Measurements from ENCODE around the gene ANAPC4. TPM values are rescaled to one million over a fixed set of nuclear protein-coding genes. Genes with fewer than 3 reads are reported as not detected.

Gene ANAPC4
- total RNA-seq, 1 donor from 2014 or later: 29.1 TPM

- H3K9me3 Mint-ChIP-seq: no peaks in the 10 kb centered on the region
- no peak for TF ChIP-seq CTCF (conservative IDR thresholded peaks at IDR 0.05)
- H3K27me3 Mint-ChIP-seq: no peaks in the 10 kb centered on the region
- peaks cover 10% of the 10 kb centered on the region for H3K36me3 Mint-ChIP-seq
- H3K4me1 Mint-ChIP-seq (ENCODE audit: unreplicated experiment): peaks cover 5% of the 10 kb centered on the region
- H3K4me3 Mint-ChIP-seq: no peak overlapping the region
- H3K27ac Mint-ChIP-seq: no peak overlapping the region
- no peak for DNase-seq (ENCODE audit: extremely low spot score, unreplicated experiment)
Measured at GRCh38 chr4:25379591-25379990, 2.5 kb downstream of the ANAPC4 start.

- H3K36me3 Mint-ChIP-seq: peaks cover 12% of the 10 kb centered on the region
- no peak for DNase-seq (ENCODE audit: extremely low spot score, unreplicated experiment)
Measured at GRCh38 chr4:25383647-25384046, 6.6 kb downstream of the ANAPC4 start.

GRCh38 chr4:25386926-25387325 is 9.9 kb downstream of the ANAPC4 start:
- Mint-ChIP-seq H3K36me3 (peaks cover 18% of the 10 kb centered on the region), H3K4me3 (no peak overlapping the region), H3K27me3 (no peaks in the 10 kb centered on the region), H3K9me3 (no peaks in the 10 kb centered on the region), H3K27ac (no peak overlapping the region), H3K4me1 (ENCODE audit: unreplicated experiment) (no peaks in the 10 kb centered on the region)
- DNase-seq (ENCODE audit: extremely low spot score, unreplicated experiment): no peak
- no peak for TF ChIP-seq CTCF (conservative IDR thresholded peaks at IDR 0.05)

More at GRCh38 chr4:25383647-25384046, 6.6 kb downstream of the ANAPC4 start:
- Mint-ChIP-seq H3K27me3 (no peaks in the 10 kb centered on the region), H3K4me1 (ENCODE audit: unreplicated experiment) (no peaks in the 10 kb centered on the region), H3K27ac (no peak overlapping the region), H3K9me3 (no peaks in the 10 kb centered on the region), H3K4me3 (no peak overlapping the region)
- no peak for TF ChIP-seq CTCF (conservative IDR thresholded peaks at IDR 0.05)

GRCh38 chr4:25397305-25397704 is 20.2 kb downstream of the ANAPC4 start:
- no peak overlapping the region for H3K4me3 Mint-ChIP-seq
- DNase-seq (ENCODE audit: extremely low spot score, unreplicated experiment): no peak
- peaks cover 64% of the 10 kb centered on the region for H3K36me3 Mint-ChIP-seq
- no peaks in the 10 kb centered on the region for H3K27me3 Mint-ChIP-seq
- peaks cover 6% of the 10 kb centered on the region for H3K9me3 Mint-ChIP-seq
- no peak for TF ChIP-seq CTCF (conservative IDR thresholded peaks at IDR 0.05)
- no peaks in the 10 kb centered on the region for H3K4me1 Mint-ChIP-seq (ENCODE audit: unreplicated experiment)
- H3K27ac Mint-ChIP-seq: no peak overlapping the region

- Mint-ChIP-seq H3K4me3 (no peak overlapping the region), H3K9me3 (peaks cover 6% of the 10 kb centered on the region), H3K4me1 (ENCODE audit: unreplicated experiment) (no peaks in the 10 kb centered on the region), H3K27me3 (no peaks in the 10 kb centered on the region), H3K36me3 (peaks cover 59% of the 10 kb centered on the region), H3K27ac (no peak overlapping the region)
- DNase-seq (ENCODE audit: extremely low spot score, unreplicated experiment): no peak
- TF ChIP-seq CTCF (conservative IDR thresholded peaks at IDR 0.05): no peak
Measured at GRCh38 chr4:25399510-25399909, 22.4 kb downstream of the ANAPC4 start.

- H3K27ac Mint-ChIP-seq: no peak overlapping the region
- TF ChIP-seq CTCF (conservative IDR thresholded peaks at IDR 0.05): no peak
- no peaks in the 10 kb centered on the region for H3K27me3 Mint-ChIP-seq
- peaks cover 49% of the 10 kb centered on the region for H3K36me3 Mint-ChIP-seq
- peaks cover 6% of the 10 kb centered on the region for H3K9me3 Mint-ChIP-seq
- DNase-seq (ENCODE audit: extremely low spot score, unreplicated experiment): no peak
- H3K4me3 Mint-ChIP-seq: no peak overlapping the region
- H3K4me1 Mint-ChIP-seq (ENCODE audit: unreplicated experiment): no peaks in the 10 kb centered on the region
Measured at GRCh38 chr4:25401066-25401465, 24.0 kb downstream of the ANAPC4 start.
